Stimulated activated CD4-positive, alpha-beta T cell treated with anti-CD3 and anti-CD28 coated beads, Interleukin-4, amount 100 ng/mL, for 4 hours (primary cell): ENCODE results near the gene GDE1.
A peak's percentile ranks its signal among the peaks of the same experiment; 100 is the strongest.

Source experiments
- DNase-seq, 2 experiments: peaks; one replicate each; pipeline ENCODE4 v3.0.0-alpha.2; 2020

Gene GDE1

DNA sequence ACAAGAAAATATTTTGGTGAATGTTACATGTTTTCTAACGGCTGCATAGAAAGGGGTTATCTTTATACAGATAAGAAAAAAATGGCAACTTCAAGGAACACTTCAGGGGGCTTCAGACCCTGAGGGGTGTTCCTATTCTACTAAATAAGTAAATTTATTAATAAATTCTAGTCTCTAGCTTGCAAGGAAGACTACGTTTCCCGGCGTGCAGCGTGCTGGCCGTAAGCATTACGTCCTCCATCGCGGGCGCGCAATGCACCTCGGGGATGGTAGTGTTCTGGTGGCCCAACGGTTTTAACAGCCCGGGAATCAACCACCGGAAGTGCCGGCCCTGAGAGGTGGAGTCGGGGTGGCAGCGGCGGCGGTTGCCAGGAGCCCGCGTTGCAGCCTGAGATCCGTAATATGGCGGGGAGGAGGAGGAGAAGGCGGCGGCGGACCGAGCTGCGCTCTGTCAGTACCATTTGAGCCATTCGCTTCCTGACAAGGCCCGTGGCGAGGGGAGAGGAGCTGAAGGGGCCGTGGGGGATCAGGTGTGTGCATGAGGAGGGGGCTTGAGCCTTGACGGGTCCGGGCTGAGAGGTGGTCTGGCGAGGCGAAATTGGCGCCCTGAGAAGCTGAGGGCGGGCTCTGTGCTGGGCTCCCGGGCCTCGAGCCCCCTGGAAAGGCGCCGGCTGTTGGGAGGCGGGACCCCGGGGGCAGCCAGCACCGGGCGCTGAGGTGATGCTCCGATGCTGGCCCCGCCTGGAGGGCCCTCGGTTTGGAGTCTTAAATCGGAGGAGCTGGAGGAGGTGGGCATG, 1.9 kb upstream of the GDE1 start, which contains the start of gene CCP110:
Gene CCP110, plus strand, starts transcription at position 384 of the 797 bp plus-strand sequence. CDS start 3,940 bp downstream, outside the sequence.
- peak; percentile 92 to 94 for DNase-seq

DNA sequence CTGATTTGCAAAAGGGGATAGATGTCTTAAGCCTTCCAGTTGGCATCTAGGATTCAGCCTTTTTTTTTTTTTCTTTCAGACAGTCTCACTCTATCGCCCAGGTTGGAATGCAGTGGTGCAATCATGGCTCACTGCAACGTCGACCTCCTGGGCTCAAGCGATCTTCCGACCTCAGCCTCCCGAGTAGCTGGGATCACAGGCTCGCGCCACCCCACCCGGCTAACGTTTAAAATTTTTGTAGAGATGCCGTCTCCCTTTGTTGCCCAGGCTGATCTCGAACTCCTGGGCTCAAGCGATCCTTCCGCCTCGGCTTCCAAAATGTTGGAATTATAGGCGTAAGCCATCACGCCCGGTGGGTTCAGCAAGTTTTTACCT, 1.3 kb upstream of the GDE1 start:
- no peak for DNase-seq

DNA sequence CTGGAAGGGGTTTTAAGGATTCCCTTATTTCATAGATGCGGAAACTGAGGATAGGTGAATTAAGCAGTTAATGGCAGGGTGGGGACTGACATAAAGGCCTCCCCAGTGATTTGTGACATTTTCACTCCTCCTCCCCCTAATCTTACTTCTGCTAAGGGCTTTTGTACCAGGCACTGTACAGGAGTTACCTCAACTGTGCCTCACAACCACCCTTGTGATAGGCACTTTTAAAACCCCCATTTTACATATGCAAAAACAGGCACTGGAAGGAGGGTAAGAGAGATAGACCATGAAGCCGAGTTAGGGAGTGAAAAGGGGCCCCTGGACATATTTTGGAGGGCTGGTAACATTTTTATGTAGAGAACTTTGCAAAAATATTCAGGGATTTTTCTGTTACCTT, 862 bp upstream of the GDE1 start:
- DNase-seq: no peak

DNA sequence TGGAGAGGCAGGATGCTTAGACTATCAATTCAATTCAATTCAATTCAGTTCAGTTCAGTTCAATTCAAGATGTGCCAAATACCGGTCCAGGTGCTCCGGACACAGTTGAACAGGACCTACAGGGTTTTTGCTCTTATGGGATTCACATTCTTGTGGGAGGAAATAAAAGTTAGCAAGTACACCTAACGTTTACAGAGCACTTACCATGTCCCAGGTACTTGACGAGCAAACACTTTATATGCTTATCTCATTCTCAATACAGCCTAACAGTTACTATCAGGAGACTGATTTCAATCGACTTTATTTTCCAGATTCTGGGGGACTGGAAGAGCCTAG, 467 bp upstream of the GDE1 start:
- no peak for DNase-seq

DNA sequence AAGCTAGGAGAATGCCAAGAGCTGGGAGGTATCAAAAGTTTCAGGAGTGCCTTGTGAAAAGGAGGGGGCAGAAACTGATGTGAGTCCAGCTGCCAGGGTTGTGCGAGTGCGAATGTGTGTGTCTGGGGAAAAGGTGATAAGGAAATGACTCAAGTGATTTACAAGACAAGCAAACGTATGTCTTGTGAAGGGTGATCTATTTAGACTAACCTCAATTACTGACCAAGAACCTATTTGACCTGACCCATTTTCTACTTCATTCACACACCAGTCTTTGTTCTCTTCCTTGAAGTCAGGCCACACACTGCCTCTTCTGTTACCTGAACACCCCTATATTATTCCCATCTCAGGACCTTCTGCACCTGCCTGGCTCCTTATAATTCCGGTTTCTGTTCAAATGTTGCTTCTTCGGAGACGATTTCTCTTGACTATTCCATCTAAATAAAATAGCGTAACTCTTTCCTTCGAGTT, 1.0 kb downstream of the GDE1 start:
- no peak for DNase-seq

DNA sequence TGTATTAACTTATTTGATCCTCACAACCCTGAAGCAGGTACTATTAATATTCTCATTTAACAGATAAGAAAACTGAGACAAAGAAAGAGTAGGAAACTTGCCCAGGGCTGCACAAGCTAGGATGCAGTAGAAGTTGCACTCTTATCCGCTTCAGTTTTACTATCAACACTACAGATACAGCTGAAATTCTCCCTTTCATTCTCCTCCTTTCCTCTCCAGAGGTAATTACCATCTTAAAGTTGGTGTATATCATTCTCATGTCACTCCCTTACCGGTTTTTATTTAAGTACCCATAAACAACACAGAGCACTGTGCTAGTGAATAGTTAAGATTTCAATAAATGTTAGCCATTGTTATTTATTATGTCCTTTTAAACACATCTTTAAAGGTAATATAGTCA, 3.5 kb downstream of the GDE1 start:
- no peak for DNase-seq

DNA sequence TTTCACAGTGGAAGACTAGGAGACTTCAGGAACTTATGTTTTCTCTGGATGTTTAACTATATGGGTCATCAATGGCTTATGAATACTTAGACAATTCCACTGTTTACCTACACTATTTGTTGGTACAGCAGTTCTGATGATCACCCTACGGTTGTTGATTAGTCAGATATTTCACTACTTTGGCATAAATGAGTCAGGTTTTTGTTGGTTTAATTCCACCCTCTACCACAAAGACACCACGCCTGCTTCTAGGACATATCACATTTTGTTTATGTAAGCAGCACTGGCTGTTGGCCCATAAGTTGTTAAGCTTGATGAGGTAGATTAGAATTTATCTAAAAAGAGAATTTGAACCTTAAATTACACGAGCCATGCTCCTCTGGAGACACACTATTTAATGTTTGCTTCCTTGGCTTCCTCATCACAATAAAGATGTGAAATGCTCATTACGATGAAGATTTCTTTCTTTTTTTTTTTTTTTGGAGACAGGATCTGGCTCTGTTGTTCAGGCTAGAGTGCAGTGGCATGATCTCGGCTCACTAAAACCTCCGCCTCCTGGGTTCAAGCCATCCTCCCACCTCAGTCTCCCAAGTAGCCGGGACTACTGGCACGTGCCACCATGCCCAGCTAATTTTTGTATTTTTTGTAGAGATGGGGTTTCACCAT, 4.3 kb downstream of the GDE1 start:
- no peak for DNase-seq

DNA sequence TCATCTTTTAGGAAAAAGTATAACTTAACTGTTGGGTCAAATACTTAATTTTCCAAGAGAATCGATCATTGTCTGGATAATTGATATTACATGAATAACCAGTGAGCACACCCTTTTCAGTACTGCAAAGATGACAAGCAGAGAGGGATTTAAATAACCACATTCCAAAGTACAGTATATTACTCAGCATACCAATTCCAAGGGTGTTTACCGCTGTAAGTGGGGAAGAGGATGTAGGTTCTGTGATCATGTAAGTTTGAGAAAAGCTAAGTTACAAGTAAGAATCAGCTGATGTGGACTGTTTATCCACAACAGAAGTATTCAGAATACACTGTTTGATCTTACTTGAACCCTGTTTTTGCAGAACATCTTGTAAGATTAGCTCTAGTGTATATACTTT, 6.1 kb downstream of the GDE1 start:
- no peak for DNase-seq

DNA sequence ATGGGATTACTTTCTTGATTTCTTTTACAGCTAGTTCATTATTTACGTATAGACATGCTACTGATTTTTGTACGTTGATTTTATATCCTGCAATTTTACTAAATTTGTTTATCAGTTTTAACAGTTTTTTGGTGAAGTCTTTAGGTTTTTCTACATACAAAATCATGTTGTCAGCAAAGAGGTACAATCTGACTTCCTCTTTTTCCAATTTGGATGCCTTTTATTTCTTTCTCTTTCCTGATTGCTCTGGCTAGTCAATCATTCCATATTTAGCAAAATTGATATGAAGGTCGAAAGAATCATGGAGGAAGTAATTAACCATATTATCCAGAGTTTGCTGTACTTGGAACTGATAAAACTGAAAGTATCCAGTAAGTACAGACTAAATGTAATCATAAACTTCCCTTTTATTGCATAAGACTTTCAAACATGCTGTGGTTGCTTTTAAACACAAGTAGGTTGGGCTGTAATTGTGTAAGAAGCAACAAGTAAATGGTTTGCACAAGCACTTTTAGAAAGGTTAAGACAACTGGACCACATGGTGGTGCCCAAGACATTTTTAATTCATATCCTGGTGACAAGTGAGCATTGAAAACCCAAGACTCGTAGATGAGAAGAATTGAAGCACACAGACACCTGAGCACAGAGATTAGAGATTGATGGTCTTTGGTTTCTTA, 8.4 kb downstream of the GDE1 start:
- DNase-seq: no peak

DNA sequence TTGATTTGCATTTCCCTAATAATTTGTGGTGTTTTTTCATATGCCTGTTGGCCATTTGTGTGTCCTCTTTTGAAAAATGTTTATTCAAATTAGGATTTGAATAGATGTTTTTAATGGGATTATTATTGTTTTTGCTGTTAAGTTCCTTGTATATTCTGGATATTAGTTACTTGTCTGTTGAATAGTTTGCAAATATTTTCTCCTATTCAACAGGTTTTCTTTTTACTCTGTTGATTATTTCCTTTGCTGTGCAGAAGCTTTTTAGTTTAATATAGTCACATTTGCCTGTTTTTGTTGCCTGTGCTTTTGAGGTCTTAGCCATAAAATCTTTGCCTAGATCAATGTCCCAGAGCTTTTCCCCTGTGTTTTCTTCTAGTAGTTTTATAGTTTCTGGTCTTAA, 9.6 kb downstream of the GDE1 start:
- DNase-seq: no peak

DNA sequence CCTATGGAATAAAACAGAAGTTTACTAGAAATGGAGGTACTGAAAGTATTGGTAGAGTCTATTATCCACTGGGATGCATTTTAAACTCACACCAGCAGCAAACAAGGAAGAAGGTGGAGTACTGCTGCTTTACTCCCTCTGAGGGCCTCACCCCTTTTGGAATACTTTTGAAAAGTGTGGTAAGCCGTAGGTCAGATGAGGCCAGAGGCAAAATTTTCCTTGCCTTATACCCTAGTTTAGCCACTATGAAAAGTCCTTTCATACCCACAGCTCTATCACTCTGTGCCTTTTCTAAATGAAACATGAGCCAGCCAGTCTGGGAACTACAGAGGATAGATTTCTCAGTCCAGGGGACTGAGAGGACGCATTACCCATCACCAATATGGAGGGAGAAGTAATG, 14.0 kb downstream of the GDE1 start:
- no peak for DNase-seq

DNA sequence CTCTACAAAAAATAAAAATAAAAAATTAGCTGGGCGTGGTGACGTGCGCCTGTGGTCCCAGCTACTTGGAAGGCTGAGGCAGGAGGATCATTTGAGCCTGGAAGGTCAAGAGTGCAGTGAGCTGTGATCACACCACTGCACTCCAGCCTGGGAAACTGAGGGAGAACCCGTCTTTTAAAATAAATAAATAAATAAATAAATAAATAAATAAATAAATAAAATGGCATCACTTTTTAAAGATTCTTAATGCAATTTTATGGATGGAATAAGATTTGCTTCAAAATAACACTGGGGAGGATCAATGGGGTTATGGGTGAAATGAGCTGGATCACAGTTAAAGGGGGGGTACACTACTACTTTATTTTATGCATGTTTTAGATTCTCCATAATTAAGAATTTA, 14.9 kb downstream of the GDE1 start:
- DNase-seq: no peak

DNA sequence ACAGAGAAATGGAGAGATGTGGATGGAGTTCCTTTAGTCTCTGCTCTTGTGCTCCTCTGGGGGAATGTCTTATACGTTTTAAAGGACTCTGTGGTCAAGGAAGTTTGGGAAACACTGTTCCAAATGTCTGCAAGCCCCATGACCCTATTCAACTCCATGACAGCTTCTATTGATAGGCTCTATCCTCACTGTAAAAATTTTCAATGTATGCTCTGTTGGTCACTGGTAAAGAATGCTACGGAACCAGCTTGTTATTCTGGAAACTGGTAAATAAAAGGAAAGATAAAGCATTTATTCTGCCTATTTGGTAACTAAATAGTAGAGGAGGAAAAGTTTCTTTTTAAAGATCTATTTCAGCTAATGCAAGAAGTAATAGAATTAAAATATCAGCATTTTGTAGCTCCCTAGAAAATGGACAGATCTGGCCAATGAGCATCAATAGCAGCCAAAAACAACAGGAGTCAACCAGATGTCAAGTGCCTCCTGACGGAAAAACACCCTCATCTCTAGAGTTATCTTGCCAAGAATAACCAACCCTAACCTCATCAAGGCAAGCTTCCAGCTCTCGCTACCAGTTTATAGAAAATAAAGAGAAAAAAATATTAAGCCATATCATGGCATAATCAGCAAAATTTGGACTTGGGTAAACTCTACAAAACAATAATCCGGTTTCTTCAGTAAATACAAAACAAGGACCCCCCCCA, 16.1 kb downstream of the GDE1 start:
- no peak for DNase-seq

DNA sequence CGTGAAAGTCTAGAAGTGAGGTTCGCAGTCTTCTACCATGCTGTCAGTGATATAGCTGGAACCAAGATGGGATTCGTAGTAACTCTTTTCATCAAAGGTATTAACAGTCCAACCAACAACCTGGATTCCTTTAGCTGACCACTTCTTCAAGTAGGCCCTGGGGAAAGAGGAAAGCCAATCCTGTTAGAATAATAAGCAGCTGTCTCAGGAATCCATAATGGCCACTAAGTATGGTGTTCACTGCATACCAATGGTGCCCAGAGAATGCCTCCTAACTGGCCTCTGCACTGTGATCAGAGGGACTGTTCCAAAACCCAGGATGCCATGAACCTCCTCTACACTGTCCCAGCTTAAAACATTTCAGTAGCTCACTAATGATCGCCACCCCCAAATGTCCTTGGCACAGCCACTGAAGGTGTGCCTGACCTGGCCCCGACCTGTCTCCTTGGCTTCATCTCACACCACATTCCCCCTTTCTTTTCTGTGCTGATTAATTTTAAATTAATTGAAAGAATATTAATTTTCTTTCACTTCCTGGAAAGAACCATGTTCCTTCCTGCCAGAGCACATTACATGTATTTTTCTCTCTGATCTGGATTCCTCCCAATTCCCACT, 18.3 kb downstream of the GDE1 start:
- no peak for DNase-seq

DNA sequence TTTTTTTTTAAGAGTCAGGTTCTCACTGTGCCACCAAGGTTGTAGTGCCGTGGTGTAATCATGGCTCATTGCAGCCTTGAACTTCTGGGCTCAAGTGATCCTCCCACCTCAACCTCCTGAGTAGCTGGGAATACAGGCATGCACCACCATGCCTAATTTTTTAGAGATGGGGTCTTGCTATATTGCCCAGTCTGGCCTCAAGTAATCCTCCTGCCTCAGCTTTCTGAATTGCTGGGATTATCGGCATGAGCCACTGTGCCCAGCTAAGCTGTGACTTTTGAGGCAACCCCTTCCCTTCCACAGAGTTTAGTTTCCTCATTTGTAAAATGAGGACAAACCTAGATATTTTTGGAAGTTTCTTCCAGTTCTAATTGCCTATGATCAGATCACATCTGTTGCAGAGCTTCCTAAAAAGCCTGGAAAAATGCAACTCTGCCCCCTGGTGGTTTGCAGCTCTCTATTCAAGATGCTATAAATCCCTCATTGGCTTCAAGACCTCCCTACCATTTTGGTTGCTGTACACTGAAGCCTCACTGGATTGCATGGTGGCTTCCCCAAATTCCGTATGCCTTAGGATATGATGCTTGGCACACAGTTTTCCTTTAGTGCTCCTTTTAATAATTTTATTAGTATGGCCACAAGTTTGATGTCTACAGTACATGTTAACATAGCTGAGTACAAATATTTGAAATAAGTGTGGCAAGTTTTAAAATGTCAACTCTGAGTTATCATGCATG, 19.3 kb downstream of the GDE1 start:
- DNase-seq: peak; percentile 45 to 61

DNA sequence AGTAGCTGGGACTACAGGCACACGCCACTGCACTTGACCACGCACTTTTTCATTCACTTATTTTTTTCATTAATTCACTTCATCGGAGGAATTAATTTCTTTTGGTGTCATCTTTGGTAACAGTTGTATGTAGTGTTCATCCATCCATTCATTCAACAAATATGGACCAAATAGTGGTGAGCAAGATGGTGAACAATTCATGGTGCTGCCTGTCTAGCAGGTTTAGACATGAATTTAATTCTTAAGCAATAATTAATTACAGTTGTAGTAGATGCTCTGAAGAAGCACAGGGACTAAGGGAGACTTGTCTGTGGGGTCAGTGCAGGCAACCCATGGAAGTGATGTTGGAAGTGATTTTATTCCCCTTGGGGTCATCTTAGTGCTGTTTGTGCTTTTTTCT, 22.4 kb downstream of the GDE1 start:
- DNase-seq: no peak

DNA sequence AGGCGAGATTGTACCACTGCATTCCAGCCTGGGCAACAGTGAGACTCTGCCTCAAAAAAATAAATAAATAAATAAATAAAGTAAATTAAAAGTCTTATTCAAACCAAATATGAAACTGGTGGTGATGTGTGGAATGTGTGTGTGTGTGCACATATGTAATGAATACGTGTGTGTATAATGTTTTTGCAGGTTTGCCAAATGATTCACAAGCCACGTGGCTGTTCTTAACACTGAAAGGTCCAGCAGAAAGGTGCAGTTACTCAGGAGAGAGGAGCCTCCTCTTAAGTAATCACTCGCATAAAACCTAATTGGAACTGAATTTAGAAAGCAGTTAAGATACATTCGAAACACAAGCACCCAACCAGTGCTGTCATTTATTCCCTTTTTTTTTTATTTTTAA, 22.9 kb downstream of the GDE1 start:
- DNase-seq: no peak

DNA sequence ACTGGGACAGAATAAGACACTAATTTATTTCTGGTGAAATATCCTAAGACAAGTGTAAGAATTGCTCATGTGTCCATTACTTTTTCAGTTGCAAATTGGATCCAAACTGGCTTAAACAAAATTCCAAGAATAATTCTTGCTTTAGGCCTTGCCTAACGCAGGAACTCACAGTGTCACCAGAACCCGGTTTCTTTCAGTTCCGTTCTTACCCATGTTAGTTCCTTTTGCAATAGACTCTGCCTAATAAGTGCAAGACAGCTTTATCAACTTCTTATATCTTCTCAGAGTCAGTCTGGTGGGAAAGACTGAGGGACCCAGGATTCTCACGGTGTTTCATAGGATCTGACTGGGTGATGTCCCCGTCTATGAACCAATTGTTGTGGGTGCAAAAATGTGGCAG, 24.7 kb downstream of the GDE1 start:
- DNase-seq: no peak

DNA sequence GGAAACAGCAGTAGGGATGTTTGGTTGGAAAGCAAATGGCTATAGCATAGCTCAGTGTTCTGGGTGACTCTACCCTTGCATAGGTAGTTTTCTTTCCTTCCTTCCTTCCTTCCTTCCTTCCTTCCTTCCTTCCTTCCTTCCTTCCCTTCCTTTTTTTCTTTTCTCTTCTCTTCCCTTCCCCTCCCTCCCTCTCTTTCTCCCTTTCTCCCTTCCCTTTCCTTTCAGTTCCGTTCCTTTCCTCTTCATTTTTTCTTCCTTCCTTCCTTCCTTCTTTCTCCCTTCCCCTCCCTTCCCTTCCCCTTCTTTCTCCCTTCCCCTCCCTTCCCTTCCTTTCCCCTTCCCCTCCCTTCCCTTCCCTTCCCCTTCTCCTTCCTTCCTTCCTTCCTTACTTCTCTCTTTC, 31.3 kb downstream of the GDE1 start:
- DNase-seq: no peak

DNA sequence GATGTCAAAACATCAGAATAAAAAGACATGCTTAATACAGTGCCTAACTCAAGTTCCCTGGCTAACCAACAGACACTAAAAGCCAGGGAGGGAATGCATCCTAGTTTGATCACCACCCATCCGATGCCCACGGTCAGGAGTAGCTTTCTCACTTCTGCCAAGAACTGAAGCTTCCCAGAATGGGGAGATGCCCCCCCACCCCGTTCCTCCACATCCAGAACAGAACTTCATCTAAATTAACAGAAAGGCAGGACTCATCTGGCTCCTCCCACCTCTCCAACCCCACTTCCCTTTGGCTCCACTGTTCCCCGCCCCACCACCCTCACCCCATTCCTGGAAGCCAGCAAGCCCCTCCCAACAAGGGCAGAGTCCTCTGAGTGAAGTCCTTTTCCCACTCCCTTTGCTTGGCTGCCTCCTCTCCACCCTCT, 33.7 kb downstream of the GDE1 start:
- no peak for DNase-seq

DNA sequence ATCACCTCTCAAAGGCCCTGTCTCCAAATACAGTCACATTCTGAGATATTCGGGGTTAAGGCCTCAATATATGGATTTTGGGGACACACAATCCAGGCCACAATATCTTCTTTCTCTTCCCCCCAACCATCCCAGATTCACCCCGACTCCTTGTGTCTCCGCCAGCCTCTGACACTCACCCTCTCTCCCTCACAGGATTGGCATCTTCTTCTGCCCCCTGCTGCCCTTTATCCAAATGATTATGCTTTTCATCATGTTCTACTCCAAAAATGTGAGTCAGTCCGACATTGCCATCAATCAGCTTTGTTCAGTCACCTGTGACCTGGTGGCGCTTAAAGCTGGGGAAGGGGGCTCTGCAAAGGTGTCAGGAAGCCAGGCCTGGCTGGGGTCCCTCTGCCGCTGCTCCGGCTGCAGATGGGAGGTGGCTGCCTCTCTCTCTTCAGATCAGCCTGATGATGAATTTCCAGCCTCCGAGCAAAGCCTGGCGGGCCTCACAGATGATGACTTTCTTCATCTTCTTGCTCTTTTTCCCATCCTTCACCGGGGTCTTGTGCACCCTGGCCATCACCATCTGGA, 35.1 kb downstream of the GDE1 start:
- no peak for DNase-seq

DNA sequence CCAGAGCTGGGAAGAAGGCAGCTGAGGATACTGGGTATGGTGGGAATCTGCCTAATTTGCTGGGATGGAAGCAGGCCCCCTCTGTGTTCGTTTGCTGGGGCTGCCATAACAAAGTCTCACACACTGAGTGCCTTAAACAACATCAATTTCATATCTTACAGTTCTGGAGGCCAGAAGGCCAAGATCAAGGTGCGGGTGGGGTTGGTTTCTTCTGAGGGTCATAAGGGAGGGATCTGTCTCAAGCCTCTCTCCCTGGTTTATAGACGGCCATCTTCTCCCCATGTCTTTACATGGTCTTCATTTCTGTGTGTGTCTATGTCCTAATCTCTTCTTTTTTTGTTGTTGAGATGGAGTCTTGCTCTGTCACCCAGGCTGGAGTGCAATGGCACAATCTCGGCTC, 35.8 kb downstream of the GDE1 start:
- no peak for DNase-seq
